Ovary (tissue), 9 donors: ENCODE measurements around the gene C3orf18. TPM values are rescaled to one million over a fixed set of nuclear protein-coding genes. Genes with fewer than 3 reads are reported as not detected.

Experiments used
- DNase-seq, 5 donors: peaks; one replicate each; pipeline ENCODE4 v3.0.0-alpha.2; 2019 to 2020
- H3K27ac ChIP-seq, 2 donors: fragments of 200-600 bp; one replicate each; pipeline versions ENCODE4 v1.5.1 to v1.8.0; 2019 to 2022
- H3K27me3 ChIP-seq: fragments of 200-600 bp; one replicate; pipeline ENCODE4 v1.8.0; 2022
- H3K36me3 ChIP-seq: fragments of 200-600 bp; sonication (generic); one replicate; pipeline ENCODE4 v1.5.1; 2019
- H3K4me1 ChIP-seq: one replicate; pipeline ENCODE4 v1.8.1; 2013; ENCODE audit warnings: mild to moderate bottlenecking, moderate library complexity; ENCODE audit not compliant: insufficient read depth
- H3K4me3 ChIP-seq: fragments of 200-600 bp; sonication (generic); one replicate; pipeline ENCODE4 v1.5.1; 2017
- H3K9me3 ChIP-seq, 2 donors: fragments of 200-600 bp in 1 of 2; sonication (generic) in 1 of 2; one replicate each; pipeline versions ENCODE4 v1.5.1 to v1.8.1; 2013 to 2019; ENCODE audit warnings: mild to moderate bottlenecking in 1 of 2, moderate library complexity in 1 of 2
- CTCF ChIP-seq, 3 donors: fragments of 450-650 bp in 2 of 3; fragments of 200-600 bp in 1 of 3; IDR thresholded peaks; one replicate each; pipeline versions ENCODE4 v1.5.1 to v1.8.0; 2016 to 2022; ENCODE audit warnings: antibody characterized with exemption in 3 of 3, mild to moderate bottlenecking in 1 of 3
- EP300 ChIP-seq: sonication (generic); formaldehyde crosslinking; IDR thresholded peaks from one replicate; pipeline ENCODE4 v1.6.1; 2017; ENCODE audit warnings: antibody characterized with exemption
- POLR2A ChIP-seq: fragments of 450-650 bp; IDR thresholded peaks from one replicate; pipeline ENCODE4 v1.6.1; 2017; ENCODE audit warnings: antibody characterized with exemption, mild to moderate bottlenecking, moderate library complexity
- WGBS, 3 donors: extraction: QIAGEN DNeasy Blood & Tissue Kit in 1 of 3; methylation state at CpG; one replicate each; pipeline versions ENCODE4 v1.1.5 to v1.1.7; 2013 to 2017; 5-methylcytosine and 5-hydroxymethylcytosine counted together
- intact Hi-C, 4 donors: fragments of 100-400 bp; cut with DNase I; formaldehyde crosslinking; loops; one replicate each; pipeline versions ENCODE4 v1.11.0 to v1.15.1; 2022 to 2023
- polyA plus RNA-seq, 2 donors: library from polyadenylated mRNA; stranded (reverse); fragments of 200-250 nt in 1 of 2; fragments of 350-450 nt in 1 of 2; fragmentation: Illumina TruSeq in 1 of 2; extraction: RNeasy Lipid Tissue Mini Kit (QIAGEN cat#74804) in 1 of 2; gene quantifications; one replicate each; pipeline ENCODE4 v1.2.3, GENCODE V29; 2013 to 2014
- total RNA-seq, 7 donors: library from RNA; depleted of rRNA in 2 of 7; stranded (reverse); fragments of >200 nt in 2 of 7; fragmentation: NEBNext Ultra II Directional in 3 of 7; extraction: Animal tissue kit (Norgen Biotek cat#: 25700) in 3 of 7; gene quantifications; one replicate each; pipeline versions ENCODE4 v1.1.0 to v1.2.4, GENCODE V29; 2016 to 2023
- donor health status: DM: no; HTN: no; CAD: no; lungs with moderate emphysema.
- donor health status: DM: no; HTN: no; CAD: no.
- donor health status: Bipolar disorder and iron deficiency.
- donor health status: DM: yes; HTN: yes; CAD: no.
- donor health status: DM: no; HTN: no; CAD: no.
- donor health status: DM: yes; HTN: yes; CAD: no.

C3orf18 gene
- total and polyA plus RNA-seq, 9 donors = 10.7 to 24.1 (median 17.5) TPM

- Histone ChIP-seq H3K36me3 (no peaks in the 10 kb centered on the region), H3K4me1 (peaks cover 47% of the 10 kb centered on the region), H3K27ac (peak overlapping the region in 1 of 2 donors; percentile 86), H3K27me3 (no peaks in the 10 kb centered on the region), H3K4me3 (no peak overlapping the region), H3K9me3 (no peaks in the 10 kb centered on the region)
- WGBS, 3 donors = 74 to 84% (median 83%) methylated on average over 5 of the region's 5 CpGs
- TF ChIP-seq POLR2A (no peak), EP300 (no peak), CTCF (IDR thresholded peaks at IDR 0.05) (no peak)
- no peak for DNase-seq
- intact Hi-C loops = loop anchor here in 2 of 4 donors (5.0 to 10.0 kb wide), 2 partner anchors 254 to 257 kb away; partner anchors contain the start of genes CYB561D2 (in 2 of the 2), NPRL2 (in 2 of the 2) and TMEM115 (in 1 of the 2)
These were observed 41.7 kb upstream of the C3orf18 start for GRCh38 chr3:50609071-50609762.

- Histone ChIP-seq H3K4me1 (peaks cover 55% of the 10 kb centered on the region), H3K27ac (no peak overlapping the region), H3K9me3 (no peaks in the 10 kb centered on the region), H3K27me3 (no peaks in the 10 kb centered on the region), H3K4me3 (no peak overlapping the region), H3K36me3 (no peaks in the 10 kb centered on the region)
- intact Hi-C loops = loop anchor here in 2 of 4 donors (5.0 to 10.0 kb wide), 2 partner anchors 253 to 256 kb away; partner anchors contain the start of genes CYB561D2 (in 2 of the 2), NPRL2 (in 2 of the 2) and TMEM115 (in 1 of the 2)
- DNase-seq = no peak
- TF ChIP-seq CTCF (IDR thresholded peaks at IDR 0.05) (no peak), EP300 (no peak), POLR2A (no peak)
- WGBS, 3 donors = 76 to 87% (median 86%) methylated on average over 7 of the region's 7 CpGs
These were observed 40.7 kb upstream of the C3orf18 start for GRCh38 chr3:50608278-50608677.

- TF ChIP-seq POLR2A (no peak), EP300 (no peak), CTCF (IDR thresholded peaks at IDR 0.05) (no peak)
- Histone ChIP-seq H3K4me1 (peaks cover 53% of the 10 kb centered on the region), H3K27ac (no peak overlapping the region), H3K27me3 (no peaks in the 10 kb centered on the region), H3K4me3 (no peak overlapping the region), H3K9me3 (no peaks in the 10 kb centered on the region), H3K36me3 (no peaks in the 10 kb centered on the region)
- intact Hi-C loops = loop anchor here in 2 of 4 donors (5.0 to 10.0 kb wide), 2 partner anchors 253 to 255 kb away; partner anchors contain the start of genes CYB561D2 (in 2 of the 2), NPRL2 (in 2 of the 2) and TMEM115 (in 1 of the 2)
- WGBS, 3 donors = 79 to 83% (median 80%) methylated on average over 29 of the region's 29 CpGs
- DNase-seq = peak in 2 of 5 donors; percentile 21 to 39
These were observed 39.9 kb upstream of the C3orf18 start for GRCh38 chr3:50607271-50608091.

DNA sequence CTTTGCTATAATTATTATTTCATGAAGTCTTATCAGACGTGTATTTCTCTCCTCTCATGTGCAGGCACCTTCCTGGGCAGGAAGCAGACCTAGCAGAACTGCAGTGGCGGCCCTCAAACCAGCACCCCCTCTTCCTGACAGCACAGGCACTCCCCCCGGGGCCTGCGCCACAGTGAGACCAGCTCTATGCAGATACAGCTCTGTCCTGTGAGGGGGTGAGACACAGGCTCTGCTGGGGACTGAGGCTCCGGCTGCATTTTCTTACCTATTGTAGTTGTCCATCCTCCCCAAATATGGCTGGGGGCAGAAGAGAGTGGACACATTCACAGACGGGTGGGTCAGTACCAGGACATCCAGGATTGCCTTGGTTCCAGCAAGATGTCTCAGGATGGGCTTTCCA is 39.0 kb upstream of the C3orf18 start:
- no peaks in the 10 kb centered on the region for H3K36me3 ChIP-seq
- intact Hi-C loops = loop anchor here in 2 of 4 donors (5.0 to 10.0 kb wide), 2 partner anchors 252 to 254 kb away; partner anchors contain the start of genes CYB561D2 (in 2 of the 2), NPRL2 (in 2 of the 2) and TMEM115 (in 1 of the 2)
- no peak overlapping the region for H3K4me3 ChIP-seq
- no peak for TF ChIP-seq CTCF (IDR thresholded peaks at IDR 0.05)
- no peak for TF ChIP-seq POLR2A
- TF ChIP-seq EP300 = no peak
- H3K9me3 ChIP-seq = no peaks in the 10 kb centered on the region
- H3K27me3 ChIP-seq = no peaks in the 10 kb centered on the region
- peaks cover 57% of the 10 kb centered on the region for H3K4me1 ChIP-seq
- no peak for DNase-seq
- H3K27ac ChIP-seq = no peak overlapping the region
- WGBS, 3 donors = 63 to 71% (median 64%) methylated on average over 6 of the region's 6 CpGs
